ENCODE measurements around the gene DDX39B. TPM values are rescaled to one million over a fixed set of nuclear protein-coding genes. Genes with fewer than 3 reads are reported as not detected.
A peak's percentile ranks its signal among the peaks of the same experiment; 100 is the strongest.
"Not testable (repeated sequence)": the region's sequence is repeated elsewhere in the genome, so short reads cannot be mapped to it uniquely, and the experiment has no call there.

The DDX39B gene
- 100 to 1,000 TPM; 213 to 422 TPM for total RNA-seq

- peak within 1 kb of the TSS; percentile 95 for H3K27ac ChIP-seq
- no peaks in the 10 kb centered on the region for H3K9me3 ChIP-seq
- peak within 1 kb of the TSS; percentile 72 for H3K4me3 ChIP-seq
- H3K9ac ChIP-seq (ENCODE audit: low read depth in 2 of 2, low read length in 2 of 2): peak within 1 kb of the TSS; percentile 77 to 85
- H3K27me3 ChIP-seq: no peaks in the 10 kb centered on the region
- DNase-seq: peak; percentile 96
- no peak for TF ChIP-seq CTCF (IDR thresholded peaks at IDR 0.05)
- intact Hi-C loops (cut with DNase I): loop anchor here (10.0 kb wide), 1 partner anchor 47 kb away; the partner anchor contains the start of gene MICB
- peaks cover 11% of the 10 kb centered on the region for H3K36me3 ChIP-seq
- peaks cover 11% of the 10 kb centered on the region for H3K4me1 ChIP-seq
Measured at GRCh38 chr6:31541658-31542521, at the start of gene DDX39B. Gene DDX39B, minus strand, starts transcription at chr6:31542003. Its CDS starts 1,471 bp downstream, at chr6:31540532.

- H3K4me1 ChIP-seq; H3K36me3 ChIP-seq; H3K9me3 ChIP-seq; intact Hi-C loops (cut with DNase I); H3K4me3 ChIP-seq; DNase-seq; H3K27me3 ChIP-seq; H3K9ac ChIP-seq (ENCODE audit: low read depth in 2 of 2, low read length in 2 of 2); H3K27ac ChIP-seq: not testable (repeated sequence)
Measured at GRCh38 chr6:31590691-31591090, 48.9 kb upstream of the DDX39B start.

GRCh38 chr6:31588871-31589650 is 47.3 kb upstream of the DDX39B start:
- Histone ChIP-seq H3K9me3 (no peaks in the 10 kb centered on the region), H3K4me3 (no peak overlapping the region), H3K36me3 (no peaks in the 10 kb centered on the region), H3K27ac (no peak overlapping the region), H3K4me1 (no peaks in the 10 kb centered on the region), H3K9ac (ENCODE audit: low read depth in 2 of 2, low read length in 2 of 2) (no peak overlapping the region), H3K27me3 (no peaks in the 10 kb centered on the region)
- no peak for DNase-seq
- no peak for TF ChIP-seq CTCF (IDR thresholded peaks at IDR 0.05)
- intact Hi-C loops (cut with DNase I): no loop called here

GRCh38 chr6:31587791-31588777 is 46.3 kb upstream of the DDX39B start:
- peak overlapping the region; percentile 24 to 38 for H3K9ac ChIP-seq (ENCODE audit: low read depth in 2 of 2, low read length in 2 of 2)
- DNase-seq: no peak
- TF ChIP-seq CTCF (IDR thresholded peaks at IDR 0.05): no peak
- intact Hi-C loops (cut with DNase I): no loop called here
- no peaks in the 10 kb centered on the region for H3K27me3 ChIP-seq
- no peaks in the 10 kb centered on the region for H3K36me3 ChIP-seq
- no peaks in the 10 kb centered on the region for H3K4me1 ChIP-seq
- H3K9me3 ChIP-seq: no peaks in the 10 kb centered on the region
- H3K4me3 ChIP-seq: peak overlapping the region; percentile 5
- no peak overlapping the region for H3K27ac ChIP-seq

- Histone ChIP-seq H3K36me3 (no peaks in the 10 kb centered on the region), H3K9ac (ENCODE audit: low read depth in 2 of 2, low read length in 2 of 2) (no peak overlapping the region), H3K9me3 (no peaks in the 10 kb centered on the region), H3K27me3 (no peaks in the 10 kb centered on the region), H3K4me1 (no peaks in the 10 kb centered on the region), H3K4me3 (peak overlapping the region; percentile 7), H3K27ac (peak overlapping the region; percentile 47)
- no peak for TF ChIP-seq CTCF (IDR thresholded peaks at IDR 0.05)
- intact Hi-C loops (cut with DNase I): no loop called here
- DNase-seq: no peak
Measured at GRCh38 chr6:31586599-31587281, 44.9 kb upstream of the DDX39B start.
